Fibroblast of mammary gland (primary cell): ENCODE data around the gene APOBEC3B.
A peak's percentile ranks its signal among the peaks of the same experiment; 100 is the strongest.
"Not testable (repeated sequence)": the region's sequence is repeated elsewhere in the genome, so short reads cannot be mapped to it uniquely, and the experiment has no call there.

Experiments
- DNase-seq: peaks from one replicate; pipeline ENCODE4 v3.0.0-alpha.2; 2010; ENCODE audit warnings: low read depth
- H3K4me3 ChIP-seq: 2 replicates; pipeline ENCODE4 v1.5.1; 2011; ENCODE audit warnings: low read depth, mild to moderate bottlenecking, low read length, moderate library complexity; ENCODE audit not compliant: control insufficient read depth
- TF ChIP-seq, protein P1 (sequence below): conservative IDR thresholded peaks from 2 replicates; pipeline ENCODE4 v1.5.1; 2011; ENCODE audit warnings: low read depth, low read length, inconsistent platforms; ENCODE audit not compliant: control insufficient read depth, insufficient read depth

APOBEC3B gene

DNA sequence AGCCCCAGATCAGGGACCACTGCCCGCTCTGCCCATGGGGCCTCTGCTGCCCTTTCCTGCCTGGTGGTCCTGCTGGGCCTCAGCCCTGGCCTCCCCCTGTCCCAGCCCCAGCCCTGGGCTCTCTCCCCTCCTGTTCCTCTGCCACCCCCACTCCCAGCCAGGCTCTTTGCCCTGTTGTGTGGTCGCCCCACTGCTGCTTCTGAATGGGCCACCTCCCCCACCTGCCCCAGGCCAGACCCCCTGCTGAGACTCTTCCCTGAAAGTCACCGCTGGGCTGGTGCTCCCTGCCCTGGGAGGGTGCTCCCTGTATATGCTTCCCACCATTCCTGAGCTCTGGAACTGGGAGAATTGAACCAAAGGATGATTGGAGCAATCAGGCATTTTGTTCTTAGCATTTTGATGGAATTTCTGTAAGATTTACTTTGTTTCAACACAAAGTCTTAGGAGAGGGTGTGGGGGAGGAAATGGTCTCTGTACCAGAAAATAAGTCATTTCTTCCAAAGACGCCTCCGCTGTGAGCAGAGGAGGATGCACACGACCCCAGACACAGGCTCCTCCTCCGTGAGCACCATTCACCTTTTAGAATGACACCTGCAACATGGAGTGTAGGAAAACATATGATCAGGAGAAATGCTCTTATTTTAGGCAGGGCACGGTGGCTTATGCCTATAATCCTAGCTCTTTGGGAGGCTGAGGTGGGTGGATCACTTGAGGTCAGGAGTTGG is 5.2 kb downstream of the APOBEC3B start:
- TF ChIP-seq, protein P1, sequence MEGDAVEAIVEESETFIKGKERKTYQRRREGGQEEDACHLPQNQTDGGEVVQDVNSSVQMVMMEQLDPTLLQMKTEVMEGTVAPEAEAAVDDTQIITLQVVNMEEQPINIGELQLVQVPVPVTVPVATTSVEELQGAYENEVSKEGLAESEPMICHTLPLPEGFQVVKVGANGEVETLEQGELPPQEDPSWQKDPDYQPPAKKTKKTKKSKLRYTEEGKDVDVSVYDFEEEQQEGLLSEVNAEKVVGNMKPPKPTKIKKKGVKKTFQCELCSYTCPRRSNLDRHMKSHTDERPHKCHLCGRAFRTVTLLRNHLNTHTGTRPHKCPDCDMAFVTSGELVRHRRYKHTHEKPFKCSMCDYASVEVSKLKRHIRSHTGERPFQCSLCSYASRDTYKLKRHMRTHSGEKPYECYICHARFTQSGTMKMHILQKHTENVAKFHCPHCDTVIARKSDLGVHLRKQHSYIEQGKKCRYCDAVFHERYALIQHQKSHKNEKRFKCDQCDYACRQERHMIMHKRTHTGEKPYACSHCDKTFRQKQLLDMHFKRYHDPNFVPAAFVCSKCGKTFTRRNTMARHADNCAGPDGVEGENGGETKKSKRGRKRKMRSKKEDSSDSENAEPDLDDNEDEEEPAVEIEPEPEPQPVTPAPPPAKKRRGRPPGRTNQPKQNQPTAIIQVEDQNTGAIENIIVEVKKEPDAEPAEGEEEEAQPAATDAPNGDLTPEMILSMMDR: no peak
- no peak for DNase-seq

GRCh38 chr22:38989466-38989865 is 7.3 kb downstream of the APOBEC3B start:
- TF ChIP-seq, protein P1: no peak
- no peak for DNase-seq
- no peak overlapping the region for H3K4me3 ChIP-seq

More for the DNA sequence above, 5.2 kb downstream of the APOBEC3B start:
- H3K4me3 ChIP-seq: no peak overlapping the region

DNA sequence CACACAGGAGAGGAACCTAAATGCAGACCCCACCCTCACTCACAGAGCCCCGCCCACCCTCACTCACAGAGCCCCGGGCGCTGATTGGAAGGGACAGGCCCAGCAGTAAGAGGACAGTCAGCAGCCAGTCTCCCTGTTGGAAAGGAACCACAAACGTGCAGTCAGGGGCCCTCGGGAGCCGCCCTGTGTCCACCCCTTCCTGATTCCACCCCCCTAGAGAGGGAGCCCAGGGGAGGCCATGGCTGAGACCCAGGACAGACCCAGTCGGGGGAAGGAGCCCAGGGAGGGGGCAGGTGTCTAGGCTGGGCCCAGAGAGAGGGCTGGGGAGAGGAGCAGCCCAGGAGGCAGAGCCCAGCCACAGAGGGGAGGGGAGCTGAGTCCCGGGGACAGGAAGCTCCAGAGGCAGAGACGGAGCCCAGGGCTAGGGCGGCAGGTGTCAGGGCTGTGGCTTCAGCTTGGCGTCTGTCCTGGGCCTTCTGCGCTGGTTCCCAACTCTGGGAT is 10.8 kb downstream of the APOBEC3B start:
- not testable (repeated sequence) for DNase-seq, H3K4me3 ChIP-seq

- H3K4me3 ChIP-seq: no peak overlapping the region
- DNase-seq: no peak
- TF ChIP-seq, protein P1: no peak
Measured at GRCh38 chr22:38996105-38996504, 14.0 kb downstream of the APOBEC3B start.

DNA sequence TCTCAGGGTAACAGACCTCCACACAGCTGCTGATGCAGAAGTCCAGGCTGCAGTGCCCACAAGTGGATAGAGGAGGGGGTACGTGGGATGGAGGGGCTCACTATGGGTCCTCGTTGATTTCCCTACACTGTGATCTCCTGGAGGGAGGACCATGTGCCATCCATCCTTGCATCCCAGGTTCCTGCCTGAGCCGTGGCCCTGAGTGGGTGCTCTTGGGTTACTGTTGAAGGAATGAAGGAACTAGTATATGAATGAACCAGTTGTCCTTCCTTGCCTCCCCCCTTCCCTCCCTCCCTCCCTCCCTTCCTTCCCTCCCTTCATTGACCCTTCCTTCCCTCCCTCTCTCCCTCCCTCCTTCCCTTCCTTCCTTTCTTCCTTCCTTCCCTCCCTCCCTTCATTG is 15.4 kb downstream of the APOBEC3B start:
- TF ChIP-seq, protein P1: no peak
- DNase-seq: no peak
- no peak overlapping the region for H3K4me3 ChIP-seq

GRCh38 chr22:39003165-39003638 is 21.1 kb downstream of the APOBEC3B start:
- DNase-seq: peak; percentile 87
- TF ChIP-seq, protein P1: peak; percentile 81

DNA sequence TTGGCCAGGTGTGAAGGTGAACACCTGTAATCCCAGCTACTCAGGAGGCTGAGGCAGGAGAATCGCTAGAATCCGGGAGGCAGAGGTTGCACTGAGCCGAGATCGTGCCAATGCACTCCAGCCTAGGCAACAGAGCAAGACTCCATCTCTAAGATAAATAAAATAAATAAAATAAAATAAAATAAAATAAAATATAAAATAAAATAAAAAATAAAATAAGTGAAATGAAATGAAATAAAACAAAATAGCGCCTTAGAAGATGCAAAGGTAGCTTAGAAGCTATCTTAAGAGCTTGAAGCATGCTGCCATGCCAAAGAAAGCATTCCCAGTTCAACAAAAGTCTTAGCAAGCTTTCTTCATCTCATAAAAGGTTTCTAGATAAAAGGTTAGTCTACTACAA is 25.0 kb downstream of the APOBEC3B start:
- no peak overlapping the region for H3K4me3 ChIP-seq
- TF ChIP-seq, protein P1: no peak
- DNase-seq: no peak

More at GRCh38 chr22:39003165-39003638, 21.1 kb downstream of the APOBEC3B start:
- H3K4me3 ChIP-seq: no peak overlapping the region

DNA sequence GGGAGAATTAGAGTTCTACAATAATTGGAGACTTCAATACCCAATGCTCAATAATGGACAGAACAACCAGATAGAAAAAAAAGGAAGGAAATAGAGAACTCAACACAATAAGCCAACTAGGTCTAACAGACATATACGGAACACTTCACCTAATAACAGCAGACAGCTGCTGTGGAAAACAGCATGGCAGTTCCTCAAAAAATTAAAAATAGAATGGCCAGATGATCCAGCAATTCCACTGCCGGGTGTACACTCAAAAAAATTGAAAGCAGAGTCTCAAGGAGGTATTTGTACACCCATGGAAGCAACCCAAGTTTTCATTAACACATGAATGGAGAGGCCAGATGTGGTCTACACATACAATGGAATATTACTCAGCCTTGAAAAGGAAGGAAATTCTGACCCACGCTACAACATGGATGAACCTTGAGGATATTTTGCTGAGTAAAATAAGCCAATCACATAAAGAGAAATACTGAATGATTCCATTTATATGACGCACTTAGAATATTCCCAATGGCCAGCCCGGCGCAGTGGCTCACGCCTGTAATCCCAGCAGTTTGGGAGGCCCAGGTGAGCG is 26.2 kb downstream of the APOBEC3B start:
- DNase-seq, H3K4me3 ChIP-seq: not testable (repeated sequence)
